HG03039 (cell line): Measurements from ENCODE around the gene SMIM38.

ENCODE experiments used
- ATAC-seq: cut with Tn5 transposase; IDR thresholded peaks from one replicate; pipeline ENCODE4 v1.9.1; 2021; ENCODE audit warnings: mild to moderate bottlenecking, moderate library complexity; ENCODE audit not compliant: unreplicated experiment

The SMIM38 gene

GRCh38 chr11:69178819-69179482 lies 23.2 kb downstream of the SMIM38 start:
- ATAC-seq = no peak

GRCh38 chr11:69180226-69180625 lies 24.5 kb downstream of the SMIM38 start:
- no peak for ATAC-seq

- ATAC-seq = no peak
Observed at GRCh38 chr11:69180726-69181125, 25.0 kb downstream of the SMIM38 start.

GRCh38 chr11:69183613-69184012 lies 27.9 kb downstream of the SMIM38 start:
- no peak for ATAC-seq

- no peak for ATAC-seq
Observed at GRCh38 chr11:69186316-69187260, 30.9 kb downstream of the SMIM38 start.

GRCh38 chr11:69187540-69188065 lies 31.9 kb downstream of the SMIM38 start:
- no peak for ATAC-seq

GRCh38 chr11:69189059-69189458 lies 33.3 kb downstream of the SMIM38 start:
- no peak for ATAC-seq

GRCh38 chr11:69190796-69191536 lies 35.2 kb downstream of the SMIM38 start:
- no peak for ATAC-seq

GRCh38 chr11:69192301-69192721 lies 36.6 kb downstream of the SMIM38 start:
- ATAC-seq = no peak

- no peak for ATAC-seq
Observed at GRCh38 chr11:69193151-69193550, 37.4 kb downstream of the SMIM38 start.

GRCh38 chr11:69193629-69194028 lies 37.9 kb downstream of the SMIM38 start:
- ATAC-seq = no peak

GRCh38 chr11:69194396-69194795 lies 38.7 kb downstream of the SMIM38 start:
- no peak for ATAC-seq

GRCh38 chr11:69194956-69195355 lies 39.2 kb downstream of the SMIM38 start:
- no peak for ATAC-seq

- ATAC-seq = no peak
Observed at GRCh38 chr11:69195824-69196782, 40.4 kb downstream of the SMIM38 start.

GRCh38 chr11:69196783-69197169 lies 41.0 kb downstream of the SMIM38 start:
- no peak for ATAC-seq

GRCh38 chr11:69198891-69199582 lies 43.3 kb downstream of the SMIM38 start:
- no peak for ATAC-seq

GRCh38 chr11:69199583-69200315 lies 44.0 kb downstream of the SMIM38 start:
- ATAC-seq = no peak

GRCh38 chr11:69200331-69201065 lies 44.8 kb downstream of the SMIM38 start:
- no peak for ATAC-seq
